IPS-15b (cell line): Measurements from ENCODE around the gene CPSF7.
A peak's percentile ranks its signal among the peaks of the same experiment; 100 is the strongest.

Experiments
- H3K27me3 ChIP-seq: one replicate; pipeline ENCODE4 v1.6.1; 2013; ENCODE audit warnings: low read length; ENCODE audit not compliant: control insufficient read depth, insufficient read depth
- H3K36me3 ChIP-seq: one replicate; pipeline ENCODE4 v1.6.1; 2013; ENCODE audit warnings: low read length; ENCODE audit not compliant: control insufficient read depth, insufficient read depth
- H3K4me1 ChIP-seq: one replicate; pipeline ENCODE4 v1.6.1; 2013; ENCODE audit warnings: mild to moderate bottlenecking, low read length; ENCODE audit not compliant: control insufficient read depth, insufficient read depth
- H3K4me3 ChIP-seq: one replicate; pipeline ENCODE4 v1.5.1; 2013; ENCODE audit warnings: low read depth, low read length
- H3K9ac ChIP-seq: one replicate; pipeline ENCODE4 v1.6.1; 2013; ENCODE audit warnings: low read depth, mild to moderate bottlenecking, low read length
- H3K9me3 ChIP-seq: one replicate; pipeline ENCODE4 v1.6.1; 2013; ENCODE audit warnings: mild to moderate bottlenecking, low read length; ENCODE audit not compliant: control insufficient read depth, insufficient read depth

CPSF7 gene

DNA sequence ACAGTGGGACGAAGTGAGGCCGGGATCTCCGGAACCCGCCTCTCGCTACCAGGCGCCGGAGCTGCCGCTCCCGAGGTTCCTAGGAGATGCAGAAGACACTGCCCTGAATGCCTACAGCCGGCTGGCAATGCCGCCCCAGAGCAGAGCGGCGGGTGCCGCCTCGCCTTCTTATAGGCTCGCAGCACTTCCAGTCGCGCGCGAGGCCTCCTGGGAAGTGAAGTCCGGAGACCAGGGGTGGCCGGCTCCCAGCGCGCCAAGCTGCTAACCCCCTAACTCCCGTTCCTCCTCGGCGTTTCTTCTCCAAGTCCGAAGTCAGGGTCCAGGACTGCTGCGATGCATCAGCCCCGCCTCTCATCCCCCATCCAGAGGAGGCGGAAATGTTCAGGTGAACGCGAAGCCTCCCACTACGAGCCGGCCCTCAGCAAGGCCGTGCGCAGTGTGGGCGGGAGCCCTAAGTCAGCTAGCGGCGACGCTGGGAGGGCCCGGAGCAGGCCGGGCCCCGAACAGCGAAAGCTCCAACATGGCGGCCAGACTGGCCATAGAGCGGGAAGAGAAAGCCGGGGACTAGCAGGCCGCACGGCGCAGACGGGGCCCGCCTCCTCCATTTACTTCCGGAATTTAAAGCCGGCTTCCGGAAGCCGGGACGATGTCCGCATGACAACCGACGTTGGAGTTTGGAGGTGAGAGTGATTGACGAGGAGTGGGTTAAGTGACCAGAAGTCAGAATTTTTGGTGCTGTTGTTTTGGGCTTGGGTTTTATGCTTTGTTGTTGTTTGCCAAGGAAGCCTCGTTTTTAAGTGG lies 67.8 kb downstream of the CPSF7 start, which contains the start of the genes CYB561A3 and TMEM138:
Gene CYB561A3, minus strand, starts transcription at position 142 of the 801 bp plus-strand sequence. CDS start 5,169 bp downstream, outside the sequence.
Gene TMEM138, plus strand, starts transcription at position 634 of the 801 bp plus-strand sequence. CDS start 2,017 bp downstream, outside the sequence.
- no peaks in the 10 kb centered on the region for H3K9me3 ChIP-seq
- H3K9ac ChIP-seq: peak within 1 kb of the TSS; percentile 99
- no peaks in the 10 kb centered on the region for H3K27me3 ChIP-seq
- H3K4me3 ChIP-seq: peak within 1 kb of the TSS; percentile 93
- H3K36me3 ChIP-seq: peaks cover 17% of the 10 kb centered on the region
- H3K4me1 ChIP-seq: no peaks in the 10 kb centered on the region

DNA sequence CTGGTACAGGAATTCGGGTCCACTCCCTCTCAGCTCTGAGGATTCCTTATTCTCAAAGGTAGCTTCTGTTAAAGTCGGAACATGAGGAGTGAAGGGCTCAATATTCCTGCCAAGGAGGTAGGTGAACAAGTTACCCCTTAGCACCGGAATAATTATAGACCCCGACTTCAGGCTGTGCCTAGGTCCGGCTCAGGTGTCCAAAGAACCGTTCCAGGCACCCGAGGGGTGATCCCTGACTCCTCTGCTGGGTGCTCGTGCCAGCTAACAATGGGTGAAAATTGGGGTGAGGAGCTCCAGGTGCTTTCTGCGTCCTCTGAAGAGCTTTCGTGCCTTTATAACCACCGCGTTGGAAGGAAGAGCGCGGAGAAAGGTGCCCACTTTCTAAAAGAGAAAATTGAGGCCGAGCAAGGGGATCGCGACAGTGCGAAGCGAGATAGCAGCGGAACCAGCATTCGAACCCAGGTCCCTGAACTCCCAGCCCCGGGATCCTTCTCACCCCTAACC lies 68.5 kb downstream of the CPSF7 start:
- no peaks in the 10 kb centered on the region for H3K4me1 ChIP-seq
- H3K4me3 ChIP-seq: peak overlapping the region; percentile 93
- no peaks in the 10 kb centered on the region for H3K9me3 ChIP-seq
- peak overlapping the region; percentile 99 for H3K9ac ChIP-seq
- H3K27me3 ChIP-seq: no peaks in the 10 kb centered on the region
- H3K36me3 ChIP-seq: peaks cover 12% of the 10 kb centered on the region

DNA sequence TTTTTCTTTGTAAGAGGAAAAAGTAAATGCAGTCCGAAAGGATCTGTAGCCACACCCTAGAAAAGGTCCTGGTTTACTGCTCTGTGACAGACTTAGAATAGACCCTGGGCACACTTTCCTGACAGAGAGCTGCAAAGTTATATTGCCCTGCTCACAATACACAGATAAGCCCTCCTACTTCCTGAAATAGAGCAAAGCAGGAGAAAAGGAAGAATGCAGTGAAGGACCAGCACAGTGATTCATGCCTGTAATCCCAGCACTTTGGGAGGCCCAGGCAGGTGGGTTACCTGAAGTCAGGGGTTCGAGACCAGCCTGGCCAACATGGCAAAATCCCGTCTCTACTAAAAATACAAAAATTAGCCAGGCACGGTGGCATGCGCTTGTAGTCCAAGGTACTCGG lies 70.3 kb downstream of the CPSF7 start:
- no peaks in the 10 kb centered on the region for H3K4me1 ChIP-seq
- H3K4me3 ChIP-seq: no peak overlapping the region
- H3K9me3 ChIP-seq: no peaks in the 10 kb centered on the region
- no peaks in the 10 kb centered on the region for H3K27me3 ChIP-seq
- H3K9ac ChIP-seq: no peak overlapping the region
- peaks cover 5% of the 10 kb centered on the region for H3K36me3 ChIP-seq

DNA sequence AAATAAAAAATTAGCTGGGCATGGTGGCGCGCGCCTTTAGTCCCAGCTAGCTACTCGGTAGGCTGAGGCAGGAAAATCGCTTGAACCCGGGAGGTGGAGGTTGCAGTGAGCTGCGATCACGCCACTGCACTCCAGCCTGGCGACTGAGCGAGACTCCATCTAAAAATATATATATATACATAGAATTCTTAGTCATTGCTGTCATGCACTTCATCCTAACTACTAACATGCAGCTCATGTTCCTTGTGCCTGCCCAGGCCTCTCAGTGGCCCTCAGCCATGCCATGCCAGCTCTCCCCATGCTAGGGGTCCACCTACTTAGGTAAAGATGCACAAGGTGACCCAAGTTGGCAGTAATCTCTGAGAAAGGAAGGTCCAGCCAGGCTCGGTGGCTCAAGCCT lies 71.2 kb downstream of the CPSF7 start:
- H3K36me3 ChIP-seq: no peaks in the 10 kb centered on the region
- no peaks in the 10 kb centered on the region for H3K4me1 ChIP-seq

DNA sequence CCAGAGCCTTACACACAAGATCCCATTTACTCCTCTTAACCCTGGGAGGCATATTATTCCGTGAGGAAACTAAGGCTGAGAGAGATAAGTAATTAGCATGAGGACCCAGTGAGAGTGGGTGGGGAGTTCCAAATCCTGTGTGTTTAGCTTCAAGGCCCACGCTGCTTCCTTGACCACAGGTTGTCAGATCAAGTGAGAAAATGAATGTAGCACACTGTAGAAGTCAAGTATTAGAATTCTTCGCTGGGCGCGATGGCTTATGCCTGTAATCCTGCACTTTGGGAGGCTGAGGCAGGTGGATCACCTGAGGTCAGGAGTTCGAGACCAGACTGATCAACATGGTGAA lies 71.9 kb downstream of the CPSF7 start:
- H3K36me3 ChIP-seq: no peaks in the 10 kb centered on the region
- H3K4me3 ChIP-seq: no peak overlapping the region
- H3K4me1 ChIP-seq: no peaks in the 10 kb centered on the region
- H3K9ac ChIP-seq: no peak overlapping the region
- H3K9me3 ChIP-seq: no peaks in the 10 kb centered on the region
- H3K27me3 ChIP-seq: no peaks in the 10 kb centered on the region

More for the DNA sequence above, 71.2 kb downstream of the CPSF7 start:
- no peak overlapping the region for H3K9ac ChIP-seq
- no peaks in the 10 kb centered on the region for H3K9me3 ChIP-seq
- no peak overlapping the region for H3K4me3 ChIP-seq
- H3K27me3 ChIP-seq: no peaks in the 10 kb centered on the region

DNA sequence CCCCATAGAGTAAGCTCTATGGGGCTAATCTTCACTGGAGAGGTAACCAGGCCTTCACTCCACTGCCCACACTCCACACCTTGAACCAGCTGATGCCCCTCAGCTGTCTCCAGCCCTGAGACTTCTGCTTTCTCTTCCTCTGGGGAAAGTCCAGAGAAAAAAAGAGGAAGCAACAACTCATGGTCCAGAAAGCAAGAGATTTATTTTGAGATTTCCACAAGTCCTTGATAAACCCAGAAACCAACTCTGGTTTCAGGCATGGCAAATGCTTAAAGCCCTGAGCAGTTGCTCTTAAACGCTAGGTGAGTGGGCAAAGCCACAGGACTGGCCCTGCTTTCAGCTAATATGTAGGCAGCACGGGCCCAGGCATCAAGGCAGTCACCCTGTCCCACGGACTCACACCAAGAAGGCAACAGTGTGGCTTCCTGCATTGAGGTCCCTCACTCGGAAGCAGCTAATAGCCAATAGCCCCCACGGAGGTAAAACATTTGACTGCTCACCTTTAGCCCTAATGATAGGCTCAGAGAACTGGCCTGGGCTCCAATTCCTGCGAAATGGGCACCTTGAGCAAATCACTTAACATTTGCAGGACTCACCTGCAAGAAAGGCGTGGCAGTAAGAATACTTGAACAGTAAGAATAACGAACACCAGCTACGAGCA lies 72.4 kb downstream of the CPSF7 start:
- Histone ChIP-seq H3K27me3 (no peaks in the 10 kb centered on the region), H3K36me3 (no peaks in the 10 kb centered on the region), H3K4me1 (no peaks in the 10 kb centered on the region), H3K9ac (no peak overlapping the region), H3K9me3 (no peaks in the 10 kb centered on the region), H3K4me3 (no peak overlapping the region)

DNA sequence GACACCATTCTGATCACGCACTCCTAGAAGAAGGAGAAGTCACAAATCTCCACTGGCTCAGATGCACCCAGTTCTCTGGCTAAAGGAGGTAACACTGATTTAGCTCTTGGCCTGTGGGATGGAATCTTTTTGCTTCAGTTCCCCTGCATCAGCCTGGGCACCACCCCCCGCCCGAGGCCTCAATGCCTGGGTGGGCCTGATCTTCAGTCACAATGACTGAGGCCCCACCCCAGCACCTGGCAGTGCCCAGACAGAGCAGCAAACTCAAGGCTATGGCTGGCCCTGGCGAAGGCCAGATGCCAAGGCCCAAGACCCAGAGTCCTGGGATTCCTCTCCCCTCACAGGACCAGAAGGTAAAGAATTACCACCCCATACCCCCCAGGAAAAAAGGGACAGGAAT lies 73.1 kb downstream of the CPSF7 start:
- Histone ChIP-seq H3K4me1 (no peaks in the 10 kb centered on the region), H3K9me3 (no peaks in the 10 kb centered on the region), H3K4me3 (no peak overlapping the region), H3K27me3 (no peaks in the 10 kb centered on the region), H3K9ac (no peak overlapping the region), H3K36me3 (no peaks in the 10 kb centered on the region)

DNA sequence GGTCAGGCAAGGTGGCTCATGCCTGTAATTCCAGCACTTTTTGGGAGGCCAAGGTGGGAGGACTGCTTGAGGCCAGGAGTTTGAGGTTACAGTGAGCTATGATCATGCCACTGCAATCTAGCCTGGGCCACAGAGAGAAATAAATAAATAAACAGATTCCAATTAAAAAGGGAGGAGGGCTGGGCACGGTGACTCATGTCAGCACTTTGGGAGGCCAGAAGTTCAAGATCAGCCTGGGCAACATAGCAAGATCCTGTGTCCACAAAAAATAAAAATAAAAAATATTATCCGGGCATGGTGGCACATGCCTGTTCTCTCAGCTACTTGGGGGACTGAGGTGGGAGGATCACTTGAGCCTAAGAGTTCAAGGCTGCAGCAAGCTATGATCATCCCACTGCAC lies 75.6 kb downstream of the CPSF7 start:
- Histone ChIP-seq H3K9me3 (no peaks in the 10 kb centered on the region), H3K4me1 (no peaks in the 10 kb centered on the region), H3K27me3 (no peaks in the 10 kb centered on the region), H3K9ac (no peak overlapping the region), H3K4me3 (no peak overlapping the region), H3K36me3 (no peaks in the 10 kb centered on the region)

DNA sequence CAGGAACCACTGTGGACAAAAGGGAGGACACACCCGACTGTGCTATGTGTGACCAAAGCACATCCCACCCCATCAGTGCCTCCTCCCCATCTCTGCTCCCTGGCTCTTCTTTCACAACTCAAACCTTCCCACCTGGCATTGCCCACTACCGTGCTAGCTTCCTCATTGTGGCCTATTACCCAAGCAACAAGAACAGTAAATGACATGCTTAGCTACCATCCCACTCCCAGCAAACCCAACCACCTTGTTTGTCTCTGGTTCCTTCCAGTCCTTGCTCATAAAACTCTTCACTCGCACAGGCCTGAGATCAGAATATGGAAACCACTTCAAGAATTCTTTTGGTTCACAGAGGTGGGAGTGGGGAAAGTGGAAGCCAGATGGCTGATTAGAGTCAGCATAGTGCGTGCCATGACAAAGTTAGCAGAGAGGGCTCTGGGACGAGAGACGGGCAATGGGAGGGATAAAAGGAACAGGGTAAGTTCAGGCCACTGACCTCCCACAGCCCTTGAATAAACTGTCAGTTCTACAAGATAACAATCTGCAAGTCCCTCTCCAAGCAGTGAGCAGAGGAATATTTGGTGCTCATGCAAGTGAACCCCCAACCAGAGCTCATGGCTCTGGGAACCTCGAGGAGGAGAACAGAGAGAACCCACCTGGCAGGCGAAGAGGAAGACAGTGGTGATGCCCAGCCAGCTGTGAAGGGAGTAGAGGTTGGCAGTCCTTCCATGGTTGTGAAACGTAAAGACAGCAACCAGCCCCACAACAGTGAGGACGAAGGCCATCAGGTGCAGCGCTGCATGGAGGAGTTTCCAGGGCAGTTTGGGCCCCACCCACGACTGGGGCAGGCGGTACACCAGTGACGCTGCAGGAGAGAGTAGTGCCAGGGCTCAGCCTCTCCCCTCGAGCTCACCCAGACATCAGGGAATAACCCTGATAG lies 76.4 kb downstream of the CPSF7 start:
- no peak overlapping the region for H3K4me3 ChIP-seq
- H3K9me3 ChIP-seq: no peaks in the 10 kb centered on the region
- H3K36me3 ChIP-seq: no peaks in the 10 kb centered on the region
- H3K4me1 ChIP-seq: no peaks in the 10 kb centered on the region
- no peak overlapping the region for H3K9ac ChIP-seq
- no peaks in the 10 kb centered on the region for H3K27me3 ChIP-seq
